ENCODE measurements around the gene ABCC8.

GRCh38 chr11:17517186-17517585 lies 40.5 kb upstream of the ABCC8 start:
- TF ChIP-seq, protein P1, sequence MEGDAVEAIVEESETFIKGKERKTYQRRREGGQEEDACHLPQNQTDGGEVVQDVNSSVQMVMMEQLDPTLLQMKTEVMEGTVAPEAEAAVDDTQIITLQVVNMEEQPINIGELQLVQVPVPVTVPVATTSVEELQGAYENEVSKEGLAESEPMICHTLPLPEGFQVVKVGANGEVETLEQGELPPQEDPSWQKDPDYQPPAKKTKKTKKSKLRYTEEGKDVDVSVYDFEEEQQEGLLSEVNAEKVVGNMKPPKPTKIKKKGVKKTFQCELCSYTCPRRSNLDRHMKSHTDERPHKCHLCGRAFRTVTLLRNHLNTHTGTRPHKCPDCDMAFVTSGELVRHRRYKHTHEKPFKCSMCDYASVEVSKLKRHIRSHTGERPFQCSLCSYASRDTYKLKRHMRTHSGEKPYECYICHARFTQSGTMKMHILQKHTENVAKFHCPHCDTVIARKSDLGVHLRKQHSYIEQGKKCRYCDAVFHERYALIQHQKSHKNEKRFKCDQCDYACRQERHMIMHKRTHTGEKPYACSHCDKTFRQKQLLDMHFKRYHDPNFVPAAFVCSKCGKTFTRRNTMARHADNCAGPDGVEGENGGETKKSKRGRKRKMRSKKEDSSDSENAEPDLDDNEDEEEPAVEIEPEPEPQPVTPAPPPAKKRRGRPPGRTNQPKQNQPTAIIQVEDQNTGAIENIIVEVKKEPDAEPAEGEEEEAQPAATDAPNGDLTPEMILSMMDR (conservative IDR thresholded peaks at IDR 0.05; ENCODE audit: low read depth, low read length) = no peak
- no peak for TF ChIP-seq EZH2 (IDR thresholded peaks at IDR 0.05; ENCODE audit: borderline replicate concordance, low read depth, low read length, poor library complexity, severe bottlenecking)
